GM18526 (cell line): ENCODE results near the gene MUC5AC.

Experiments
- POLR2A ChIP-seq: IDR thresholded peaks from 3 replicates; pipeline ENCODE4 v1.6.1; 2011; ENCODE audit not compliant: insufficient read length; ENCODE audit errors: extremely low read depth

The MUC5AC gene

GRCh38 chr11:1235901-1236315 is 78.2 kb downstream of the MUC5AC start:
- TF ChIP-seq POLR2A: no peak

GRCh38 chr11:1236316-1237127 is 78.8 kb downstream of the MUC5AC start:
- no peak for TF ChIP-seq POLR2A

DNA sequence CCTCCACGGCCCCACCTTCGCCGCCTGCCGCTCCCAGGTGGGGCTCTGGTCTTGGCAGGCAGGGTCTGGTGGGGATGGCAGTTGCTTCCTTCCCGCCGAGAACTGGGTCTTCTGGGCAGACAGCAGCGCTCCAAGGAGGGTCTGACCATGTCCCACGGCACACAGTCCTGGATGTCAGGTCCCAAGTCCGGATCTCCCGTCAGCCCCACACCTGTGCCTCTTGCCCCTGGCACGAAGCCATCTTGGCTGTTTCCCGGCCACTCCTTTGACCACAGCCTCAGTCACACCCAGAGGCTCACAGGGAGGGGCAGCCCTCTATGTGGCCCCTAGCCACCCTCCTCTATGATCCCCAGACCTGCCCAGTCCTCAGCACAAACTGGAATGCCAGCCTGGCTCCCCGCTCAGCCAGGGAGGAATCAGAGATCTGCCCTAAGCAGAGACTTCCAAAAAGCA is 79.4 kb downstream of the MUC5AC start:
- no peak for TF ChIP-seq POLR2A

GRCh38 chr11:1237851-1238250 is 80.1 kb downstream of the MUC5AC start:
- no peak for TF ChIP-seq POLR2A

DNA sequence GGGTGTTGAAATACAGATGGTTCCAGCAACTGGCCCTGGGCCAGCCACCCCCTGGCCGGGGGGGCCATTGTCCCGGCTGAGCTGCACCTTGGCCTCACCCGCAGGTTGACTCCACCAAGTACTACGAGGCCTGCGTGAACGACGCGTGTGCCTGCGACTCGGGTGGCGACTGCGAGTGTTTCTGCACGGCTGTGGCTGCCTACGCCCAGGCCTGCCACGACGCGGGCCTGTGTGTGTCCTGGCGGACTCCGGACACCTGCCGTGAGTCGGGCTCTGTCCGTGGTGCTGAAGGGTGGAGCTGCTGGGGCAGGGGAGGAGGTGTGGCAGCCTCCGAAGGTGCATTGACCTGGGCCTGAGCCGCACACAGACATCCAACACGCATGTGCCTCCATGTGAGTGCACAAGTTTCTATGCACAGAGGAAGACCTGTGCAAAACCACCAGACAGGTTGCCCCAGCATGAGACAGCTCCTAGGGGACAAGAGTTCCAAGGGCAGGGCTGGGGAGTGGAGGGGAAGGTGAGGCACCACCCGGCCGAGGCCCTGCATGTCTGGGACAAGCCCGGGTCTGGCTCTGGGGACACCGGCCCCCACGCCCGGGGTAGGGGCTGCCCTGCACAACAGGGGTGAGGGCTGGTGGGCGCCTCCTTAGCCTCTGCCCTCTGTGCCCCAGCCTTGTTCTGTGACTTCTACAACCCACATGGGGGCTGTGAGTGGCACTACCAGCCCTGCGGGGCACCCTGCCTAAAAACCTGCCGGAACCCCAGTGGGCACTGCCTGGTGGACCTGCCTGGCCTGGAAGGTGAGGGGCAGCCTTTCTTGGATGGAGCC is 81.2 kb downstream of the MUC5AC start:
- TF ChIP-seq POLR2A: no peak

GRCh38 chr11:1239596-1240205 is 81.9 kb downstream of the MUC5AC start:
- no peak for TF ChIP-seq POLR2A

DNA sequence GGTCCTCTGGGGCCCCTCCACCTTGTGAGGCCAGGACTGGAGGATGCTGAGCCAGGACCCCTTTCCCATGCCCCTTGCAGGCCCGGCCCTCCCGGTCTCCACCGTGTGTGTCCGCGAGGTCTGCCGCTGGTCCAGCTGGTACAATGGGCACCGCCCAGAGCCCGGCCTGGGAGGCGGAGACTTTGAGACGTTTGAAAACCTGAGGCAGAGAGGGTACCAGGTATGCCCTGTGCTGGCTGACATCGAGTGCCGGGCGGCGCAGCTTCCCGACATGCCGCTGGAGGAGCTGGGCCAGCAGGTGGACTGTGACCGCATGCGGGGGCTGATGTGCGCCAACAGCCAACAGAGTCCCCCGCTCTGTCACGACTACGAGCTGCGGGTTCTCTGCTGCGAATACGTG is 83.0 kb downstream of the MUC5AC start:
- no peak for TF ChIP-seq POLR2A

DNA sequence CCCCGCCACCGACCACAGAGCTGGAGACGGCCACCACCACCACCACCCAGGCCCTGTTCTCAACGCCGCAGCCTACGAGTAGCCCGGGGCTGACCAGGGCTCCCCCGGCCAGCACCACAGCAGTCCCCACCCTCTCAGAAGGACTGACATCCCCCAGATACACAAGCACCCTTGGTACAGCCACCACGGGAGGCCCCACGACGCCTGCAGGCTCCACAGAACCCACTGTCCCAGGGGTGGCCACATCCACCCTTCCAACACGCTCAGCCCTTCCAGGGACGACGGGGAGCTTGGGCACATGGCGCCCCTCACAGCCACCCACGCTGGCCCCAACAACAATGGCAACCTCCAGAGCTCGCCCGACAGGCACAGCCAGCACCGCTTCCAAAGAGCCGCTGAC is 84.0 kb downstream of the MUC5AC start:
- no peak for TF ChIP-seq POLR2A

DNA sequence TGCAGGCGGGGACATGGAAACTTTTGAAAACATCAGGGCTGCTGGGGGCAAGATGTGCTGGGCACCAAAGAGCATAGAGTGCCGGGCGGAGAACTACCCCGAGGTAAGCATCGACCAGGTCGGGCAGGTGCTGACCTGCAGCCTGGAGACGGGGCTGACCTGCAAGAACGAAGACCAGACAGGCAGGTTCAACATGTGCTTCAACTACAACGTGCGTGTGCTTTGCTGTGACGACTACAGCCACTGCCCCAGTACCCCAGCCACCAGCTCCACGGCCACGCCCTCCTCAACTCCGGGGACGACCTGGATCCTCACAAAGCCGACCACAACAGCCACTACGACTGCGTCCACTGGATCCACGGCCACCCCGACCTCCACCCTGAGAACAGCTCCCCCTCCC is 84.5 kb downstream of the MUC5AC start:
- no peak for TF ChIP-seq POLR2A
